Fibroblast of skin of scalp (primary cell): ENCODE measurements around the gene ZNF778. TPM values are rescaled to one million over a fixed set of nuclear protein-coding genes. Genes with fewer than 3 reads are reported as not detected.
A peak's percentile ranks its signal among the peaks of the same experiment; 100 is the strongest.

ENCODE experiments used
- DNase-seq: peaks from one replicate; pipeline ENCODE4 v3.0.0-alpha.2; 2013
- polyA plus RNA-seq, 2 experiments: library from polyadenylated mRNA; unstranded; fragments of 120-200 nt; gene quantifications; one replicate each; pipeline ENCODE4 v1.2.1, GENCODE V29; 2013; ENCODE audit not compliant: insufficient read length in 2 of 2

The ZNF778 gene
- polyA plus RNA-seq (2013, experiment 1 of 2; ENCODE audit: insufficient read length): 4.0 TPM
- polyA plus RNA-seq (2013, experiment 2 of 2; ENCODE audit: insufficient read length): 4.0 TPM

DNA sequence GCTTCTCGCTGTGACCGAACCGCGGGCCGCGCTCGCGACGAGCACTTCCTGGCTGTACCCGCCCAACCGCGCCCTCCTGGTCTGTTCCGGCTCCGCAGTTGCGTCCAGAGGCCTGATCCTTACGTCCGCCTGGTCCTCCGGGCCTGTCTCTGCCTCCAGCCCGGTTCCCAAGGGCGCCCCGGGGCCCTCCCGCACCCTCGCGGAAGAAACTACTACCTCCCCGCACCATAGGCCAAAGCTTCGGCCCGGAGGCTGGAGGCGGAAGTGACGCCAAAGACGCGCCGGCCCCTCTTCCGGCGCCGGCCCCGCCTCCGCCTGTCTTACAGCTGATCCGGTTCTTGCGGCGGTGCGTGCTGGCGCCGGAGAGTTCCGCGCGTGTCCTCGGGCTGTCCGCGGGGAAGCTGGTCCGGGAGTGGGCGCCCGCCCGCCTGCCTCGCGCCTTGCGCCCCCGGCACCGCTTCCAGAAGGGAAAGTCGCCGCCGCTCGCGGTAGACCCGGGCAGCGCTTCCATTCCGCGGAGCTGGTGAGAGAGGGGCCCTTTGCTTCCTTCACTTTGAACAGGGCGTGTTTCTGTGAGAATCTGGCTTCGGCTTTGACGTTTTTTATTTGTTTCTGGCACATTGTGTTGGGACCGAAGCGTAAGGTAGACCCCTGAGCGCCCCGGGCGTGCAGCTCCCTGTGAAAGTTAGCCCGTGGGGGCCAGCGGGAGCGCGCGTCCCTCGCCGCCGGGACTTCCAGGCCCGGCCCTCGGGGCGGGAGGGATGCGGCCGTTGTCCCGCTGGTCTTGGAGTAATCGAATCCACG lies at the start of gene ZNF778:
TSS of gene ZNF778 (plus strand) at position 316 of the 804 bp plus-strand sequence. CDS start 3,425 bp downstream, outside the sequence.
- DNase-seq: peak; percentile 82

DNA sequence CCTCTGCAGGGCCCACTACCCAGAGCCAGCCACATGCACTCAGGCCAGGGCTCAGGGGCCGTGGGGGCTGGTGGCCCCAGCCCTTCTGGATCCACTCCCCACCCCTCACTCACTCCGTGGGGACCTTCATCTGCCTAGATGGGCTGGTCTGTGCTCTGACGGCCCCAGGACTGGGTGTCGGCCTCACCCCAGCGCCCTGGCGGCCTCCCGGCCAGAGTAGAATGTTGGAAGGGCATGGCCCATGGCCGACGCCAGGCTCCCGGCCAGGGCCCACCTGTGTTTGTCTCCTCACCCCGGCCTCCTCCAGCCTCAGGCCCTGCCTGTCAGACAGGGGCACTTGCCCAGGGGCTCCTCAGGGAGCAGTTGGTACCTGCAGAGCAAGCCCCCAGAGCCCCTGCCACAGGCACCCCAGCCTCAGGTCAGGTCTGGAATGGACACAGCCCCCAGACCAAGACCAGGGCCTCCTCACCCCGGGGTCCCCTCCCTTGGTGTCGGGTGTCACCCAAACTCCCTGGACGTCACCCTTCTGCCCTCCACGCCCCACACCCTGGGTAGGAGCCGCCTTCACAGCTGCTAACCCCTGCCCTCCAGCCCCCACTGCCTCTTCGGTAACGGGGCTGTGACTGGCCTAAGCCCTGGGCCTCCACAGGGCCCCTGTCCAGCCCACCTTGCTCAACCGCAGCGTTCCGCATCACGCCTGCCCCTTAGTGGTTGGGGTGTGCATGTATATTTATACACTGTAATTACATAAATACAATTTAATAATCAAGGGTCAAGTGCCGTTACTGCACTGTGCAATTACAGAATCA lies 48.9 kb upstream of the ZNF778 start:
- no peak for DNase-seq

DNA sequence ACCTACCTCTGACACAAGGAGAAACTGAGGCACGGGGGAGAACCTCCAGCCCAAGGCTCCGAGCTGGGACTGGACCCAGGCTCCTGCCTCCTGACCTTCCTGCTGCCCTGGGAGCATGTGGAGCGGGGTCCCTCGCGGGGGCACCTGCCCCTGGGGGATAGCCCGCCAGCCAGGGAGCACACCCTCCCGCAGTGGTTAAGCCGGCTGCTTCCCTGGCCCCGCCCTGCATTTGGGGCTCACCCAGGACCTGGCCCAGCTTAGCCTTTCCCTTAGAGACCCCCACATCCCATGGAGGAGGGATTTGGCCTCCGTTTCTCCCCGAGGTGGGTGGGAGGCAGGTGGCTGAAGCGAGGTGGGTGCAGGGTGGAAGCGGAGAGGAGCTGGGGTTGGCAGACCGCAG lies 47.7 kb upstream of the ZNF778 start:
- DNase-seq: no peak

DNA sequence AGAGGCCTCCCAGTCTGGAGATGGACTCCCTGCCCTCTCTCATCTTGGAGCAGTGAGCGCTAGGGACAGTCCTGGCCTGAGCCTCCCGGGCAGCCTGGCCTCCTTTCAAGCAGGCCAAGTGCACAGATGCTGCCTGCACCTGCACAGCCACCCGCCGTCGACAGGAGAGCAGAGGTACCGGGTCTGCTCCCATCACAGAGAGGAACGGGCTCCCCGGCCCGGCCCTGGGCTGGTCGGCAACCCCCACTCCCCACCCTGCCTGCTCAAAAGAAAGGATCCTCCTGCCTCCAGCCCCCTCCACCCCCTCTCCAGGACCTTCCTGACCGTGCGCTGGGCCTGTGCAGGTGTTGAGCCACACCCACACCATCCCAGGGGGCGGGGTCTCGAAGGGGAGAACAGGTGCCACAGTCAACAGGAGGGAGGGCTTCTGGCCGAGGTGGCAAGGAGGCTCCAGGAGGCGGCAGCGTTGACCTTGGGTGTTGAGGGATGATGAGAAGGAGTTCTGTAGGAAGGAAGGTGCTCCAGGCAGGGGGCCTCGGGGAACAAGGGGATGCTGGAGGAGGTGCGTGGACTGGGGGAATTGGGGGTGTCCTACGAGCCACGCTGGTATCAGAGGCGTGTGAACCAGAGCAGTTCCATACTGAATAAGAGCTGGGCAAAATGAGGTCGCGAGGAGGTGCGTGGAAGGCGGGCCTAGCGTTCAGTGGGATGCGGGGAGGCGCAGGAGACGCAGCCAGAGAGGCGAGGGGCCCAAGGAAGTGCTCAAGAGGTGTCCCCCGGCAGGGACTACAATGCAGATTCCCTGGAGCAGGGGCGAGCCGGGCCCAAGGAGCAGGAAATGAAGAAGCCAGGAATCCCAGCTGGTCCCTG lies 46.9 kb upstream of the ZNF778 start:
- no peak for DNase-seq

DNA sequence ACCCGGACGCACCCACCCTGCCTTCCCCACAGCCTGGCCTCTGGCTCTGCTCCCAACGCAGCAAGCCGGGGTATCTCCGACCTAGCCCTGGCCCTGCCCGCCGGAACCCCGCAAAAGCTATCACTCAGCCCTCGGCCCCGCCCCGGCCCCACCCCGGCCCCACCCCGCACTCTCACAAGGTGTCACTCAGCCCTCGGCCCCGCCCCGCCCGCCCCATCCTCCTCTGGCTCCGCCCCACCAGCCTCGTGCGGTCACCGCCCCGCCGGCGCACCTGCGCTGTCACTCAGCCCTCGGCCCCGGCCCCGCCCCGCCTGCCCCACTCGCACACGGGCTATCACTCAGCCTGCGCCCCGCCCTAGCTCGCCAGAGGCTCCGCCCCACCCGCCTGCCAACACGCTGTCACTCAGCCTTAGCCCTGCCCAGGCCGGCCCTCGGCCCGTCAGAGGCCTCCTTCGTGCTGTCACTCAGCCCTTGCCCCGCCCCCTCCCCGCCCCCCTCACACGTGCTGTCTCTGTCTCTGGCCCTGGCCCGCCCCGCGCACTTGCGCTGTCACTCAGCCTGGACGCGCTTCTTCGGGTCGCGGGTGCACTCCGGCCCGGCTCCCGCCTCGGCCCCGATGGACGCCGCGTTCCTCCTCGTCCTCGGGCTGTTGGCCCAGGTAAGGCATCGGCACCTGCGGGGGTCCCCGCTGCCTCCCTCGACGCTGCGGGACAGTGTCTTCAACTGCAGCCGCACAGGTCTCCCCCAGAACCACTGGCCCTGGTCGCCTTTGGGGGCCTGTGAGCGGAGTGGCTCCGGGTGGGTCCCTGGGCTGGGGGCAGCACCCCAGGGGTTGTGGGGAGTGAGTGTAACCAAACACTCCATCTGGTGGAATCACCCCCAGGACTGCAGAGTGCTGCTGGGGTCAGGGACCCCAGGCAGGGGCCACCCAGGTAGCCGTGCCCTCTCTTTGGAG lies 46.0 kb upstream of the ZNF778 start, which contains the start of gene CDH15:
TSS of gene CDH15 (plus strand) at position 533 of the 955 bp plus-strand sequence. CDS start at position 617, 84 bp downstream.
- peak; percentile 81 for DNase-seq

GRCh38 chr16:89172171-89172527 lies 45.4 kb upstream of the ZNF778 start:
- DNase-seq: no peak

DNA sequence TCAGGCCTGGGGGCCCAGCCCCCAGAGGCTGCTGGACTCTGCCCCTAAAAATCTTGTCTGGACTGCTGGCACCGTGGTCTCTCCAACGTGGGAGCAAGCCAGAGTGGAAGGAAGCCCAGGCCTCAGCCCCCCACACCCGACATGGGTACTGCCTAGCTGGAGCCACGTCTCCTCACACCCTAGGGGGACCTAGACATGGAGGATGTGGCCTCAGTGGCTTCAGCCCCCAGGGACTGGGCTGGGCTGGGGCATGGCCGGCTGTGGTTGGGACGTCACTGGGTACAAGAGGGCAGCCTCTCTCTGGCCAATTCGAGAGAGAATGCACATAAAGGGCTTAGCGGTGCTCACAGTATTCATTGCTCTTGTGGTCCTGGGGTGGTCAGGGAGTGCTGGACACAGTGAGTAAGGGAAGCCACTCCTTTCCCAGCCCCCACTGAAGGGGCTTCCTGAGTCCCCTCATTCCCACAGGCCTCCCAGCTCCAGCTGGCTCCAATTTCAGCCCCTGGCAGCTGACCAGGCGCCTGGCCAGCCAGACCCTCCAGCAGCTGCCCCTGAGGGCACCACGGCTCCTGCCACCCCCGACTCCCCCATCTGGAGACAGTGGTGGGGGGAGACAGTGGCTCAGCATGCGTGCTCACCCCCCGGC lies 44.9 kb upstream of the ZNF778 start:
- no peak for DNase-seq

DNA sequence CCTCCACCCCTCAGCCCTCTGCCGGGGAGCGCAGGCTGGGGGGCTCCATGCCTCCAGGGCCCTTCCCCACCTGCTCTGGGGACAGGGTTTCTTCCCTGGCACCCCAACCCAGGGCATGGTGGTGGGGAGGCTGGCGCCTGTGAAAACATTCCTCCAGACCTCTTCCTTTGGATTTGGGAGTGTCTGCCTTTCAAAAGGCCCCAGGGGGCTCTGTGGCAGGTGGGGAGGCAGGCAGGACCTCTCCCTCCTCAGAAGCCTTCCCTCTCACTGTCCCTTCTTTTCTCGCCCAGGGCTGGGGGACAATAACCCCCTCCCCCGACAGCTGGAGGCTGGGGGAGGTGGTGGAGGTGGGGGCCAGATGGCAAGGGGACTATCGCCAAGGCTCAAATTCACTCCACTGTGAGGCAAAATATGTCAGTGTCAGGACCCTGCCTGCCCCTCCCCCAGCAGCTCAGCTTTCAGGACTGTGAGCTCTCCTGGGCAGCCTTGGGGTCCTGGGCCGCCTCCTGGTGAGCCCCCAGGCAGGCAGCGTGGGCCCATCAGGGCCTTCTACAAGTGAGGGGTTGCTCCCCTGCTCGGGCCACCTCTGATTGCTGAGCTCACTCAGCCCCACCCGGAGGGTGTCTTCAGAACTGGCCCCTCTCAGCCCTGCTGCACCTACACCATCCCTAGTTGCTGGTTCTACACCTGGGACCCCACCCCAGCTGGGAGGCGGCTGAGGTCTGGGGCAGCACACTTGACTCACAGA lies 44.2 kb upstream of the ZNF778 start:
- no peak for DNase-seq

DNA sequence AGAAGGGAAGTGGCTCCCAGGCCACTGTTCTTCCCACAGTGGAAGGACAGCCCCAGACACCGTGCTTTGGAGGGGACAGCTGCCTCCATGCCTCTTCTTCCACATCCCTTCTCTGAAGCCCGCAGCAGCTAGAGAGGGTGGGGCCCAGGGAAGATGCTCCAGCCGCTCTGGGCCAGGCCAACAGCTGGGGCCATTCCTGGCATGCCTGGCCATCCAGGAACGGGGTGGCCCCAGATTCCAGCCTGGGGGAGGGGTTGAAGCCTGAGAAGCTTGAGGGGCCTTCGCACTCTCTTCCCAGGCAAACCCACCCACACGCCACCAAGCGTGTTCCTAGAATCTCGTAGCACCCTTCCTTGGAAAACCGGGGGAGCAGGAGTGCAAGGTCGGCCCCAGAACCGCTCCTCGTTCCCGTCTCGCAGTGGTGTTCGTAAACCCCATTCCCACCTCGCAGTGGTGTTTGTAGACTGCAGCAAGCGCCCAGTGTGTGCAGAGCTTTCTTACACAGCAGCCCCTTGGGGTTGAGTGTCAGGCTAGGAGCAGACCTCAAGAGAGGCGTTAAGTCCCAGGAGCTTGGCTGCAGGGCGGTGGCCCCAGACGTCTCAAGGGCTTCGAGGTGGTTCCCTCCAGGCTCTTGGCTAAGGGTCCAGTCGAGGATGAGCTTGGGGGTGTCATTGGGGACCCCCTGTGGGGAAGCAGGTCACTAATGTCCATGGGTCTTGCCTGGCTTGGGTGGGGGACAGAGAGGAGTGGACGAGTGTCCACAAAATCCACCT lies 43.3 kb upstream of the ZNF778 start:
- no peak for DNase-seq

DNA sequence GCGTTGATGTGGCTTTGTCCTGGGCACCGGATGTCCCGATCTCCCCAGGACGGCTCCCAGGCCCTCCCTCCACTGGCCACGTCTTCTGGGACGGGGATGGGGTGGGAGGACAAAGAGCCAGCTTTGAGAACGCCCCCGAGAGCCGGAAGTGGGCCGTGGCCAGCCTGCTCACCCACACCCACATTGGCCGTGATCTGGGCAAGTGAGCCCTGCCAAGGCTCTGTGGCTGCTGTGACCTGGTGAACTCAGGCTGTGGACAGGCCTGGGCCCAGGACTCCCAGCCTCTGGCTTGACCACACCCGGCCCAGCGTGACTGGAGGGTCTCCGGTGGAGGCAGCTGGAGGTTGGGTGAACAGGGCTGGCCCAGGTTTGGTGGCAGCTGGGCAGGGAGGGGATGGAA lies 42.6 kb upstream of the ZNF778 start:
- DNase-seq: no peak

DNA sequence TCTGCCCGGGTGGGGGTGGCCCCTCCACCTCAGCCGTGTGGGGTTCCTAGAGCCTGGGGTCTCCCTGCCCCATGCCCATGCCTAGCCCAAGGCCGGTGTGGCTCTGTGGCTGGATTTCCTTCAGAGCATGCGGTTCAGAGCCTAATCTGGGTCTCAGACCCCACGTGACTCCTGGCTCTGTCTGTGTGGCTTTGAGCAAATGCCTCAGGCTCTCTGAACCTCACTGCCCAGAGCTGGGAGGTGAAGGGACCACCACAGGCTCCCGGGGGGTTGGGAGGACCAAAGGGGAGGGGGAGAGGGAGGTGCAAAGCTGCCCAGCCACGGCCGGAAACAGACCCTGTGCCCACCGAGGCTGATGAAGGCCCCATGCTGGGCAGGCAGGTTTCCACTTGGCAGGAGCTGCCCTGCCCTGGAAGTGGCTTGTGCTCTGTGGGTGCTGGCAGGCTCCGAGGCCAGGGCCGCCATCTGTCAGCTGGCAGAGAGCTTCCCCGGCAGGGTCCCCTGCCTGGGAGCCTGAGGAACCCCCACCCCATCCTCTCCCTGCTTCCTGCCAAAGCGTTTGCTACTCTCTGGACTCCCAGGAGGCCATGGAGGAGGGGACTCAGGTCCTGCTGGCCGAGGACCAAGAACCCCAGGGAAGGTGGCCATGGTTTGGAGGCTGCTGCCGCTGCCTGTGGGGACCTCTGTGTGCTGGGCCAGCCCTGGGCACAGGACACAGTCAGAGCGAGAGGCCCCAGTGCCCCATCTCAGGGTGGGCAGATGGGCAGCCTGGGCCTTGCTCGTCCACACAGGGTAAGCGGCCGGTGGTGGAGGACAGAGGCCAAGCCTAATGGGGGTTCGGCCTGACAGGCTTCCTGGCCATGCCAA lies 42.0 kb upstream of the ZNF778 start:
- no peak for DNase-seq

GRCh38 chr16:89176147-89176690 lies 41.3 kb upstream of the ZNF778 start:
- no peak for DNase-seq

DNA sequence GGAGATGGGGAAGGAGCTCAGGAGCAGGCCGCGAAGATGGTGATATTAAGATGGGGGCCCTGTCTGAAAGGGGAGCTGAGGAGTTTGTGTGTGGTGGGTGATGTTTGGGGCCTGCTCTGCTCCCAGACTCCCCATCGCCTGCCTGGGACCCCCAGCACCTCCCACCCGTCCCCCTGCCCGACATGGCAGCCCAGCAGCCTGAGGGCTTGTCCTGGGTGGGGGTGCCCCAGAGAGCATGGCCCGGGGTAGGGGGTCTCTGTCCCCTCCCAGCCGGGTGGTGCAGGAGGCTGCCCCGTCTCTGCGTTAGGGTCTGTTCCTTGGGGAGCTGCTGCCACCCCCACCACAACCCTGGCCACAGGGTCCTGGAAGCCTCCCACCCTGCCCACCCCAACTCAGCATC lies 40.8 kb upstream of the ZNF778 start:
- no peak for DNase-seq

GRCh38 chr16:89177501-89177900 lies 40.0 kb upstream of the ZNF778 start:
- no peak for DNase-seq

DNA sequence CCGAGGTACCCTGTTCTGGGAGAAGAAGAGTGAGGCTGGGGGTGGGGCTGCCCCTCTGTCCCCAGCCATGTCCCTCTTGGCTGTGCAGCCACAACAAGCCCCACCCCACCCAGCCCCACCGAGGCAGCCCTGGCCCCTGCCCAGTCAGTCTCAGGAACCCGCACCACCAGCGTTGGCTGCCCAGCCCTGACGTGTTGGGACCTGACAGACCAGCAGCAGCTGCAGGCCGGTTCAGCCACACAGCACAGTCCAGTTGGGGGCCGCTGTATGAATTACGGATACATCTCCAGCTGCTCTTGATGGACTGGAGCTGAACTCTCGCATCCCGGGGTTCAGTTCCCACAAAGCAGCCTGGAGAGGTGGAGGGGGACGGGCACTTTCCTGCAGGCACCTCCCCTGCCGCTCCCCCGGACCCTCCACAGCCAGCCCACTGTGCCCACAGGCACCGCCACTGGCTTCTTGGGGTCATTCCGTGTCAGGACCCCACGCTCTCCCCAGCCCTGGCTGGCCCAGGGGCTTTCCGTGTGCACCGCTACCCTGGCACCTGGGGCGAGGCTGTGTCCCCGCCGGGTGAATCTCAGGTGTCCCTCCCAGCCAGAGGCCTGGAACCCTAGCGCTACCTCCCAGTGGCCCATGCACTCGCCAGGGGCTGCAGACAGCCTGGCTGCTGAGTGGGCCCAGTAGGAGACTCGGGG lies 38.9 kb upstream of the ZNF778 start:
- DNase-seq: no peak

DNA sequence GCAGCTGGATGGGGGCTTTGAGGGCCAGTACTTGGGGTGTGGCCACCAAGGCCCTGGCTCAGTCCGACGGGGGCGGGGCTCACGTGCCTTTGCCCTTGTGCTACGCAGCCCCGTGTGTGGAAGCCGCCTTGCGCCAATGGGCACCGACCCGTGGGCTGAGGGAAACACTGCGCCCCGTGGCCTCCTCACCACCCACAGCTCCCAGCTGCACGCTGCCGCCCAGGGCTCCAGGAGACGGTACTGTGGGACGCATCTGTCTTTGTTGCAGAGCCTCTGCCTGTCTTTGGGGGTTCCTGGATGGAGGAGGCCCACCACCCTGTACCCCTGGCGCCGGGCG lies 38.4 kb upstream of the ZNF778 start:
- DNase-seq: no peak

- DNase-seq: no peak
Observed at GRCh38 chr16:89179656-89180315, 37.7 kb upstream of the ZNF778 start.
